ENCODE data around the gene TMC1.

DNA sequence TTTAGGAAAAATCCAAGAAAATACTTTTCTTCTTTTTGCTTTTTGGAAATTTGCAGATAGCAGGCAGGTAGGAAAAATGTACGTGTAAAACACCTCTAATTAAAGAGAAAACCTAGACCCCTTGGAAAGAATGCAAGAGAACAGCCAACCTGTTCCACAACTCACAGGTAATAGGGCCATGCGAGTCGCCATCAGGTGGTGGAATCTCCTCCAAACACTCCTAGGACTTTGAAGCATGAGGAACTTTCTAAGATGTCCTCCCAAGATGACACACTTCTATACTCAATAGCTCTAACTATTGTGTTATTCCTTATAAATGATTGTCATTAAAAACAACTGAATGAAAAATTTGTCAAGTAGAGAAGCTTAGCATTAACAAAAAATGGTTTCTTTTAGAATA lies 174.0 kb downstream of the TMC1 start:
- TF ChIP-seq, protein P1, sequence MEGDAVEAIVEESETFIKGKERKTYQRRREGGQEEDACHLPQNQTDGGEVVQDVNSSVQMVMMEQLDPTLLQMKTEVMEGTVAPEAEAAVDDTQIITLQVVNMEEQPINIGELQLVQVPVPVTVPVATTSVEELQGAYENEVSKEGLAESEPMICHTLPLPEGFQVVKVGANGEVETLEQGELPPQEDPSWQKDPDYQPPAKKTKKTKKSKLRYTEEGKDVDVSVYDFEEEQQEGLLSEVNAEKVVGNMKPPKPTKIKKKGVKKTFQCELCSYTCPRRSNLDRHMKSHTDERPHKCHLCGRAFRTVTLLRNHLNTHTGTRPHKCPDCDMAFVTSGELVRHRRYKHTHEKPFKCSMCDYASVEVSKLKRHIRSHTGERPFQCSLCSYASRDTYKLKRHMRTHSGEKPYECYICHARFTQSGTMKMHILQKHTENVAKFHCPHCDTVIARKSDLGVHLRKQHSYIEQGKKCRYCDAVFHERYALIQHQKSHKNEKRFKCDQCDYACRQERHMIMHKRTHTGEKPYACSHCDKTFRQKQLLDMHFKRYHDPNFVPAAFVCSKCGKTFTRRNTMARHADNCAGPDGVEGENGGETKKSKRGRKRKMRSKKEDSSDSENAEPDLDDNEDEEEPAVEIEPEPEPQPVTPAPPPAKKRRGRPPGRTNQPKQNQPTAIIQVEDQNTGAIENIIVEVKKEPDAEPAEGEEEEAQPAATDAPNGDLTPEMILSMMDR (IDR thresholded peaks at IDR 0.05), result no peak
- TF ChIP-seq POLR2A (IDR thresholded peaks at IDR 0.05) (no peak), EP300 (IDR thresholded peaks at IDR 0.05) (no peak)

All from stomach (tissue), 4 donors.